HG02840 (cell line): ENCODE measurements around the gene IL4.
A peak's percentile ranks its signal among the peaks of the same experiment; 100 is the strongest.

Experiments used
- ATAC-seq: cut with Tn5 transposase; IDR thresholded peaks from one replicate; pipeline ENCODE4 v1.9.1; 2021; ENCODE audit warnings: mild to moderate bottlenecking, moderate library complexity, moderate number of reproducible peaks; ENCODE audit not compliant: unreplicated experiment, low FRiP score

IL4 gene

DNA sequence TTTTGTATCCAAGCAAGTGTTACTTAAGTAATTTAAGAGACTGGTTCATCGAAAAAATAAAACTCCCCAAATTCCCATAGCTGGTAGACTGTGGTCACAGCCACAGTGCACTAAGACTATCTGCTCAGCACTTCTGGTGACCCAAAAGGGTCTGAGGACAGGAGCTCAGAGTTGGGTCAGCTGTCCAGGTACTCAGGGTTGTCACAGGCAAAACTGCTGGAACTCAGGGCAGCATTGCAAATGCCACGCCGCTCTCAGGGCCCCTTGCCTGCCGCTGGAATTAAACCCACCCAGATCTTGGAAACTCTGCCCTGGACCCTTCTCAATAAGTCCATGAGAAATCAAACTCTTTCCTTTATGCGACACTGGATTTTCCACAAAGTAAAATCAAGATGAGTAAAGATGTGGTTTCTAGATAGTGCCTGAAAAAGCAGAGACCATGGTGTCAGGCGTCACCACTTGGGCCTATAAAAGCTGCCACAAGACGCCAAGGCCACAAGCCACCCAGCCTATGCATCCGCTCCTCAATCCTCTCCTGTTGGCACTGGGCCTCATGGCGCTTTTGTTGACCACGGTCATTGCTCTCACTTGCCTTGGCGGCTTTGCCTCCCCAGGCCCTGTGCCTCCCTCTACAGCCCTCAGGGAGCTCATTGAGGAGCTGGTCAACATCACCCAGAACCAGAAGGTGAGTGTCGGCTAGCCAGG is 16.0 kb upstream of the IL4 start, which contains the start of gene IL13:
IL13 (plus strand) TSS at position 498 of the 705 bp plus-strand sequence; CDS start at position 512, 14 bp downstream.
- ATAC-seq, result no peak

DNA sequence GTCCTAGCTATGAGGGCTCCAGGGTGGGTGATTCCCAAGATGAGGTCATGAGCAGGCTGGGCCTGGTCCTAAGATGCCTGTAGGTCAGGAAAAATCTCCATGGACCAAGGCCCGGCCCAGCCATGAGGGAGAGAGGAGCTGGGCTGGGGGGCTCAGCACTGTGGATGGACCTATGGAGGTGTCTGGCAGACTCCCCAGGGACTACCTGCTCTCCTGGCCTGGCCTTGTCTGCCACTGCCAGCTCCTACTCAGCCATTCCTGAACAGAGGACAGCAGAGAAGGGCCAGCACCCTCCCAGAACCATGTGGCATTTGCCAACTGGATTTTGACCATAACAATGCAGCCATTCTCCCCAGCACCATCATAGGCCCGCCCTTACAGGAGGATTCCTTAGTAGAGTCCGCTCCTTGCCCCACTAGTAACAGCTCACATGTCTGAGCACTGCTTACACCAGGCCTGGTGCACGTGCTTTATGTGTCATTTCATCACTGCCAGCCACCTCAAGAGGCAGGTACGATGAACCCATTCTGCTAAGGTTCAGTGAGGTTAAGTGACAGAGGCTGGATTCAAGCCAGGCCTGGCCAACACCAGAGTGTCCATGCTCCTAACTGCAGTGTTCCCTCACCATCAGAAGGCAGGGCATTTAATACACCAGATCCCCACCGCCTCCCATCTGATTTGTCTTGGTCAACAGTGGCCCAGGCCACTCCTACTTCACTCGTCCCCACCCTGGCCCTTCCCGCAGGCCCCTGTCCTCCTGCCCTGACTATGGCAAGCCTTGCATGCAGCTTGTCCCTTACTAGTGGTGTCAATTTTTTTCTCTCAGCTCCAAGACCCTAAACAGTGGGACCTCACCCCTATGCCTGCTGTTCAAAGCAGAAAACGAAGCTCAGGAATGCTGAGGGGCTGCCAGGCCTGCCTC is 15.1 kb upstream of the IL4 start:
- no peak for ATAC-seq

- ATAC-seq, result no peak
These were observed 13.9 kb upstream of the IL4 start for GRCh38 chr5:132659598-132660493.

GRCh38 chr5:132661231-132662003 is 12.4 kb upstream of the IL4 start:
- no peak for ATAC-seq

DNA sequence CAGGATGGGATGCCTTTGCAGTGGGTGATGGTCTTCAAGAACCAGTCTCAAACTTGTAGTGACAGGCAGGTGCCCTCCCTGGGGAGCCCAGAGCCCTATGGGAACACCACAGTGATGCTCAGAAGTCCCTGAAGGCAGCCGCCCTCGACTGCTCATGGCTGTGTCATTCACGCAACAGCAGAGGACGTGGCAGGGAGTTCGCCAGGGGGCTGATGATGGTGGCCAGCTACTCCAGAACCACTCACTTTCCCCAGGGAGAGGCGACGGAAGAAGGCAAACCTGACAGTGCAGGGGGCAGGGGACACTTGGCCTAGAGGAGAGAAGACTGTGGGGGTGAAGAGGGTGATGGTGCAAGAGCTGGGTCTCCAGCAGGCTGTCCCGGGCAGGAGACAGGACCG is 11.8 kb upstream of the IL4 start:
- ATAC-seq, result no peak

DNA sequence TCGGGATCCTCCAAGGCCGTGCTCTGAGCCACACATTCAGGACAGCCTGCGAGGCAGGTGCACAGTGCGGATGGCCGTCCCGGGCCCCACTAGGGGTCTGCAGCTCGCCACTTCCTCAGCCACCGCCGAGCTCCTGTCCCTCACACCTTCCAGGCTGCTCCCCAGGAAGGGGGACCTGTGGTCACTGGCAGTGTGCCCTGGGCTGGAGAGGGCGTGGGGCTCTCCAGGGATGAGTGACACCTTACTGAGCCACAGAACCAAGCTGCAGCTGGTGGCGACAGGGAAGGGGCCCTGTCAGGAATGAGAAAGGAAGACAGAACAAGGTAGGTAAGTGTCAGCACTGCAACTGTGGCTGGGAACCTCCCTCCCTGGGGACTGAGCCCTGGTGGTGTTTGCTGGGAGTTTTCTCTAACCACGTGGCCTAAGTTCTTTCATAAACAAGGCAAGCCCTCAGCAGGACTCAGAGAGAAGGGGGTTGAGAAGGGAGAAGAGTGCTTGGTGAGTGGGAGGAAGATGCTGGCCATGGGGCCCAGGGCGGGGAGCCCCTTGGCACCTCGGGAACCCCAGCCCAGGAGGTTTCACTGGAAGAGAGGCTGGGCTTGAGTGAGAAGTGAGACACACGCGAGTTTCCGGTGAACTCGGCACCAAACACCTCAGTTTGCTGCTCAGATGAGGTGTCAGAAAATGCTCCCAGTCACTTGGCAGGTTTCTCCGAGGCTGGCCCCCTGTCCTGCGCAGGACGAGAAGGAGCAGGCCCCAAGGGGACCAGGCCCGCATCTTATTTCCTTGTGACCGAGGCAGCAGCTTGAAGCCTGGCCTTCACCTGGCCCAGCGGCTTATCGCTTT is 10.6 kb upstream of the IL4 start:
- ATAC-seq, result peak; percentile 52

GRCh38 chr5:132663771-132664695 is 9.8 kb upstream of the IL4 start:
- ATAC-seq, result peak; percentile 31

DNA sequence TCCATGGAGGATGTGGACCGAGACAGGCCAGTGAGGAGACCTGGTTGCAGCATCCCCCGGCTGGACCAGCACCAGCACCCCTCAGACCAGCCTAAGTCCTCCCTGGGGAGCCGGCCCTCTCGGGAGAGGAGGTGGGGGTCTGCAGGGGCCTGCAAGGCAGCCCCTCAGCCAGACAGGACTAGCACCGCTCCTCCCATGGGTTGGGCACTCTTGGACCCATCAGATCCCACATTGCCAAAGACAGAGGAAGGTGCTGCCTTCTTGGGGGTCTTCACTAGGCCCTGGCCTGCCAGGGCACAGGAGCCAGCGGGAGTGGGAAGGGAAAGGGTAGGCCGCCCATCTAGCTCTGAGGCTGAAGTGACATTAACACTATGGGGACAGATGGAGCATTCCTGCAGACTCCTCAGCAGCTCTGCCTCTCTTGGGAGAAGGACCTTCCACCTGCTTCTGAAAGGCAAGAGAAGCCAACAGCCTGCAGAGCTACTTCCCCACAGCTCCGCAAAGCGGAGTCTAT is 9.0 kb upstream of the IL4 start:
- ATAC-seq, result no peak

- ATAC-seq, result no peak
These were observed 8.2 kb upstream of the IL4 start for GRCh38 chr5:132665574-132666080.

DNA sequence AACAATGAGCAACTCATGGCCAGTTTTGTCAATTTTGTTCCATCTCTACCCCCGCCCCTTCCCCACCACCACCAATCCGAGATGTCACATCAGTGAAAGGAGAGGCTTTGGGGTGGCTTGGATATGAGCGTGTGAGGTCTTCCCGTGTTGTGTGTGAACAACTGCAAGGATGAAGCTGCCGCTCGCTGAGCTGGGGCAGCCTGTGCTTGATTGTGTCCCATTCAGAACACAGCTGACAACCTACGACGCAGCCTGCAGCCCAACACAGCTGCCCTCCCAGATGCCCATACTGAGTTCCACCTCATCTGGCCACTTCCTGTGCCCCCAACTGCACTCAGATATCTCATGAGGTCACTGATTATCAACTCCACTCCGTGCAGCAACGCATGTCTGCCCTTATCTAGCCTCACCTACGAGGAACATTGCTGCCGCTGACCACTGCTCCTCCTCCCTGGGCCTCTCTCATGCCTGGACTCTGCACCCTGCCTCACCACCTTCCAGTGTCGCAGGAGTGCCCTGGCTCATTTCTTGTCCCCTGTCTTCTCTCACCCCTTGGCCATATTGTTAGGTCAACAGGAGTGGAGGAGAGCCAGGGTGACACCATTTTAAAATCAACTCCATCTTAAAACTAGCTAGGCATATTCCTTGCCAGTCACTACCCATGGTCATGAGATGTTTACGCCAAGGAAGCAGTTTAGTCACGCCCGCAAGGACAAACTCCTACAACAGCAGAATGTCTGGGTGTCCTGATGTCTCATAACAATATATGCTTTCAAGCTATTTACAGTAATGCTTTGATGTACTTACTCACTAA is 7.3 kb upstream of the IL4 start:
- no peak for ATAC-seq

DNA sequence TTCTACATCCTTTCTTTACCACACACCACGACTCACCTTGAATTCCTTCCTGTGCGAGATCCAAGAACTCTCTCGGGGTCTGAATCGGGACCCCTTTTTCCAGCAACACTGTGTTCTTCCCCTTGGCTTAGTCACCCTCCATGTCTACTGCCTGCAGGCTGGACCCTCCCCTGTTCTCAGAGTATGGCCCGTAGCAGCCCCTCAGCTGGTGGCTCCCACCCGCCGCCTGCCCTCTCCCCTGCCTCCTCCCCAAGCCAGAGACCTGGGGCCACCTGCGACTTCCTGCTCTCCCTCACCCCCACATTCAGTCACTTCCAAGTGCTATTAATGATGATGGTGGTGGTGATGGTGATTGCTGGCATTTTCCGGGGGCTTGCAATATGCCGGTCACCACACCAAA is 6.5 kb upstream of the IL4 start:
- ATAC-seq, result no peak

GRCh38 chr5:132667761-132668705 is 5.8 kb upstream of the IL4 start:
- ATAC-seq, result no peak

GRCh38 chr5:132668706-132669454 is 4.9 kb upstream of the IL4 start:
- no peak for ATAC-seq

DNA sequence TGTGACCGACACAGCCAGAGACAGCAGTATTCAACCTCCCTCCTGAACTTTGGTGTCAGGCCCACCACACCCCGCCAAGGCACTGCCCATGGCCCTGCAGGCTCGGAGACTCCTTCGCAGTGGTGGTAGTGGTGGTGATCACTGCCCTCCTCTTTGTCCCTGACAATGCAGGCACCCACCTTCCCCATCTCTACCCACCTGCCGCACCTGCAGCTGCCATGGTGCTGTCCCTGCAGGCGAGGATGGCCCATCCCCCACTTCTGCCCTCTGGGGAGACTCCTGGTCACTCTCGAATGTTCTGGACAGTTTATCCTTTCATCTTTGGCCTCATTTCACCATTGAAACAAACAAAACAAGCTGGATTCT is 4.4 kb upstream of the IL4 start:
- ATAC-seq, result no peak
